Endodermal cell (in vitro differentiated cells): ENCODE results near the gene ATP6V1C2. TPM values are rescaled to one million over a fixed set of nuclear protein-coding genes. Genes with fewer than 3 reads are reported as not detected.
"Not testable (repeated sequence)": the region's sequence is repeated elsewhere in the genome, so short reads cannot be mapped to it uniquely, and the experiment has no call there.

Experiments used
- DNase-seq: peaks from one replicate; pipeline ENCODE4 v3.0.0-alpha.2; 2017
- H3K27ac ChIP-seq: 2 replicates; pipeline ENCODE4 v1.5.1; 2013; ENCODE audit warnings: mild to moderate bottlenecking, low read depth, low read length, moderate library complexity
- H3K27me3 ChIP-seq: 2 replicates; pipeline ENCODE4 v1.6.1; 2013; ENCODE audit warnings: mild to moderate bottlenecking, low read length, moderate library complexity; ENCODE audit not compliant: insufficient read depth, control insufficient read depth, poor library complexity, severe bottlenecking
- H3K36me3 ChIP-seq: 2 replicates; pipeline ENCODE4 v1.7.0; 2013; ENCODE audit warnings: mild to moderate bottlenecking, low read length, moderate library complexity; ENCODE audit not compliant: control insufficient read depth, insufficient read depth
- H3K4me1 ChIP-seq: one replicate; pipeline ENCODE4 v1.7.0; 2013; ENCODE audit warnings: low read length; ENCODE audit not compliant: control insufficient read depth, insufficient read depth
- H3K4me3 ChIP-seq: 2 replicates; pipeline ENCODE4 v1.5.1; 2013; ENCODE audit warnings: mild to moderate bottlenecking, low read length, moderate library complexity
- H3K9ac ChIP-seq: 2 replicates; pipeline ENCODE4 v1.6.1; 2013; ENCODE audit warnings: mild to moderate bottlenecking, low read length, moderate library complexity; ENCODE audit not compliant: poor library complexity, severe bottlenecking; ENCODE audit errors: extremely low read depth
- H3K9me3 ChIP-seq: 2 replicates; pipeline ENCODE4 v1.6.1; 2013; ENCODE audit warnings: mild to moderate bottlenecking, low read length, moderate library complexity; ENCODE audit not compliant: control insufficient read depth
- H3K27ac Mint-ChIP-seq: 2 replicates; pipeline ENCODE4 v1.8.0; 2020; ENCODE audit warnings: mixed read lengths
- H3K27me3 Mint-ChIP-seq: 2 replicates; pipeline ENCODE4 v1.8.0; 2021; ENCODE audit warnings: mild to moderate bottlenecking, mixed read lengths; ENCODE audit not compliant: insufficient read depth
- H3K36me3 Mint-ChIP-seq: 2 replicates; pipeline ENCODE4 v1.8.0; 2020; ENCODE audit warnings: low read depth, mixed read lengths
- H3K4me1 Mint-ChIP-seq: 2 replicates; pipeline ENCODE4 v1.8.0; 2020; ENCODE audit warnings: mixed read lengths
- H3K4me3 Mint-ChIP-seq: 2 replicates; pipeline ENCODE4 v1.8.0; 2020; ENCODE audit warnings: mild to moderate bottlenecking, moderate library complexity, mixed read lengths
- H3K9me3 Mint-ChIP-seq: 2 replicates; pipeline ENCODE4 v1.8.0; 2020; ENCODE audit warnings: mild to moderate bottlenecking, mixed read lengths
- WGBS, 2 experiments: methylation state at CpG; one replicate each; pipeline versions ENCODE4 v1.1.5 to v1.1.7; 2013; ENCODE audit warnings: missing lambda C conversion rate in 2 of 2, mixed read lengths in 1 of 2; ENCODE audit not compliant: insufficient coverage in 1 of 2, insufficient read length in 1 of 2; 5-methylcytosine and 5-hydroxymethylcytosine counted together
- total RNA-seq, 2 donors: library from RNA; stranded (reverse); fragmentation: NEBNext Ultra II Directional in 1 of 2; extraction: Animal tissue kit (Norgen Biotek cat#: 25700) in 1 of 2; gene quantifications; 2 replicates in 1 of 2; 3 replicates in 1 of 2; pipeline ENCODE4 v1.2.1, GENCODE V29; 2021
- TF ChIP-seq, protein P1 (sequence below): fragments of 200-600 bp; sonication (generic); conservative IDR thresholded peaks from 2 replicates; pipeline ENCODE4 v1.5.0; 2021; ENCODE audit warnings: antibody characterized with exemption, mild to moderate bottlenecking

The ATP6V1C2 gene
- total RNA-seq, 2 donors from 2014 or later: 0.26 to 0.73 TPM

DNA sequence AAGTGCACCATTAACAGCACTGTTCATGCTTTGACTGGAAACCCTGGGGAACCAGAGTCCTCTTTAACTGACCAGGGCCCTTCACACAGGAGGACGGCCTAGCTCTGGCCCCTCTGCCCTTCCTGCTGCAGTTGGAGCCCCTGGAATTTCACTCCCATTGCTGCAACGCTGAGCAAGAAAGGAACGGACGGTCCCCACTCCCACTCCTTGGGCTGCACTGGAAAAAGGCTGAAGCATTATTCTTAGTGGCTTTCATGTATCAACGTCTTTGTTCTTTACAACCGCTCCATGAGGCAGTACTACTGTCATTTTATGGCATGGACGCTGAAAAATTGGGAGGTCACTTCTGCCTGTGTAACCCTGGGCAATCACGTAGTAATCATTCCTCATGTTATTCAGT, 81.2 kb downstream of the ATP6V1C2 start:
- Mint-ChIP-seq H3K4me3 (no peak overlapping the region), H3K27ac (no peak overlapping the region), H3K27me3 (no peaks in the 10 kb centered on the region), H3K4me1 (peaks cover 4% of the 10 kb centered on the region), H3K36me3 (peaks cover 57% of the 10 kb centered on the region), H3K9me3 (no peaks in the 10 kb centered on the region)
- Histone ChIP-seq H3K9me3 (peaks cover 7% of the 10 kb centered on the region), H3K4me3 (no peak overlapping the region), H3K9ac (no peak overlapping the region), H3K27me3 (no peaks in the 10 kb centered on the region), H3K27ac (no peak overlapping the region), H3K4me1 (peaks cover 3% of the 10 kb centered on the region), H3K36me3 (peaks cover 70% of the 10 kb centered on the region)
- TF ChIP-seq, protein P1, sequence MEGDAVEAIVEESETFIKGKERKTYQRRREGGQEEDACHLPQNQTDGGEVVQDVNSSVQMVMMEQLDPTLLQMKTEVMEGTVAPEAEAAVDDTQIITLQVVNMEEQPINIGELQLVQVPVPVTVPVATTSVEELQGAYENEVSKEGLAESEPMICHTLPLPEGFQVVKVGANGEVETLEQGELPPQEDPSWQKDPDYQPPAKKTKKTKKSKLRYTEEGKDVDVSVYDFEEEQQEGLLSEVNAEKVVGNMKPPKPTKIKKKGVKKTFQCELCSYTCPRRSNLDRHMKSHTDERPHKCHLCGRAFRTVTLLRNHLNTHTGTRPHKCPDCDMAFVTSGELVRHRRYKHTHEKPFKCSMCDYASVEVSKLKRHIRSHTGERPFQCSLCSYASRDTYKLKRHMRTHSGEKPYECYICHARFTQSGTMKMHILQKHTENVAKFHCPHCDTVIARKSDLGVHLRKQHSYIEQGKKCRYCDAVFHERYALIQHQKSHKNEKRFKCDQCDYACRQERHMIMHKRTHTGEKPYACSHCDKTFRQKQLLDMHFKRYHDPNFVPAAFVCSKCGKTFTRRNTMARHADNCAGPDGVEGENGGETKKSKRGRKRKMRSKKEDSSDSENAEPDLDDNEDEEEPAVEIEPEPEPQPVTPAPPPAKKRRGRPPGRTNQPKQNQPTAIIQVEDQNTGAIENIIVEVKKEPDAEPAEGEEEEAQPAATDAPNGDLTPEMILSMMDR: no peak
- WGBS, 2 experiments: 90% methylated on average over 5 to 8 of the region's 8 CpGs
- peak; percentile 39 for DNase-seq

DNA sequence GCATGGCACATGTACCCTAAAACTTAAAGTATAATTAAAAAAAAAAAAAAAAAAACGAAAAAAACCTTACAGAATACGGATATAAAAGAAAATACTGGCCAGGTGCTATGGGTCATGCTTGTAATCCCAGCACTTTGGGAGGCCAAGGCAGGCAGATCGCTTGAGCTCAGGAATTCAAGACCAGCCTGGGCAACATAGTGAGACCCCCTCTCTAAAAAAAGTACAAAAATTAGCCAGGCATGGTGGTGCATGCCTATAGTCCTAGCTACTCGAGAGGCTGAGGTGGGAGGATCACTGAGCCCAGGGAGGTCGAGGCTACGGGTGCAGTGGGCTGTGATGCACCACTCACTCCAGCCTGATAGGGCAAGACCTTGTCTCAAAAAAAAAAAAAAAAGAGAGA, 84.6 kb downstream of the ATP6V1C2 start:
- H3K27me3 ChIP-seq, H3K4me1 ChIP-seq, H3K27ac ChIP-seq, H3K9ac ChIP-seq, H3K4me3 ChIP-seq, H3K27ac Mint-ChIP-seq, H3K9me3 Mint-ChIP-seq, H3K4me3 Mint-ChIP-seq, H3K9me3 ChIP-seq, H3K27me3 Mint-ChIP-seq: not testable (repeated sequence)
- H3K36me3 ChIP-seq: peaks cover 69% of the 10 kb centered on the region
- Mint-ChIP-seq H3K4me1 (peaks cover 25% of the 10 kb centered on the region), H3K36me3 (peaks cover 54% of the 10 kb centered on the region)
- peak; percentile 2 for DNase-seq
- WGBS, 2 experiments: 86% methylated on average over 4 to 6 of the region's 6 CpGs

GRCh38 chr2:10806543-10806942, 85.1 kb downstream of the ATP6V1C2 start:
- Mint-ChIP-seq H3K27ac (no peak overlapping the region), H3K4me1 (peaks cover 31% of the 10 kb centered on the region), H3K4me3 (no peak overlapping the region), H3K36me3 (peaks cover 48% of the 10 kb centered on the region), H3K27me3 (no peaks in the 10 kb centered on the region), H3K9me3 (no peaks in the 10 kb centered on the region)
- Histone ChIP-seq H3K36me3 (peaks cover 64% of the 10 kb centered on the region), H3K9ac (no peak overlapping the region), H3K27me3 (no peaks in the 10 kb centered on the region), H3K4me3 (no peak overlapping the region), H3K9me3 (peaks cover 7% of the 10 kb centered on the region), H3K4me1 (peaks cover 3% of the 10 kb centered on the region), H3K27ac (no peak overlapping the region)
- no peak for DNase-seq
- 100% methylated on average over 2 of the region's 3 CpGs for WGBS, 2 experiments
- TF ChIP-seq, protein P1: no peak
